ENCODE measurements around the gene KRT4. TPM values are rescaled to one million over a fixed set of nuclear protein-coding genes. Genes with fewer than 3 reads are reported as not detected.

Gene KRT4
- total RNA-seq, 1 donor from 2014 or later, result not detected

GRCh38 chr12:52832451-52832850 lies 18.5 kb upstream of the KRT4 start:
- Histone ChIP-seq H3F3A (ENCODE audit: low read depth) (no peaks in the 10 kb centered on the region), H4K20me1 (ENCODE audit: low read depth) (no peaks in the 10 kb centered on the region), H3K4me2 (no peak overlapping the region), H2AFZ (replicated peaks) (no peak overlapping the region), H3K27ac (no peak overlapping the region), H3K9me3 (ENCODE audit: low read depth) (no peaks in the 10 kb centered on the region), H3K27me3 (no peaks in the 10 kb centered on the region), H3K9ac (no peak overlapping the region), H3K79me2 (ENCODE audit: low read depth) (no peaks in the 10 kb centered on the region), H3K36me3 (no peaks in the 10 kb centered on the region), H3K4me3 (no peak overlapping the region), H3K4me1 (no peaks in the 10 kb centered on the region)
- no peak overlapping the region for H3K27ac Mint-ChIP-seq
- H3K4me1 Mint-ChIP-seq, result peaks cover 18% of the 10 kb centered on the region
- TF ChIP-seq EZH2phosphoT487 (IDR thresholded peaks at IDR 0.05), result no peak
- TF ChIP-seq, protein P1, sequence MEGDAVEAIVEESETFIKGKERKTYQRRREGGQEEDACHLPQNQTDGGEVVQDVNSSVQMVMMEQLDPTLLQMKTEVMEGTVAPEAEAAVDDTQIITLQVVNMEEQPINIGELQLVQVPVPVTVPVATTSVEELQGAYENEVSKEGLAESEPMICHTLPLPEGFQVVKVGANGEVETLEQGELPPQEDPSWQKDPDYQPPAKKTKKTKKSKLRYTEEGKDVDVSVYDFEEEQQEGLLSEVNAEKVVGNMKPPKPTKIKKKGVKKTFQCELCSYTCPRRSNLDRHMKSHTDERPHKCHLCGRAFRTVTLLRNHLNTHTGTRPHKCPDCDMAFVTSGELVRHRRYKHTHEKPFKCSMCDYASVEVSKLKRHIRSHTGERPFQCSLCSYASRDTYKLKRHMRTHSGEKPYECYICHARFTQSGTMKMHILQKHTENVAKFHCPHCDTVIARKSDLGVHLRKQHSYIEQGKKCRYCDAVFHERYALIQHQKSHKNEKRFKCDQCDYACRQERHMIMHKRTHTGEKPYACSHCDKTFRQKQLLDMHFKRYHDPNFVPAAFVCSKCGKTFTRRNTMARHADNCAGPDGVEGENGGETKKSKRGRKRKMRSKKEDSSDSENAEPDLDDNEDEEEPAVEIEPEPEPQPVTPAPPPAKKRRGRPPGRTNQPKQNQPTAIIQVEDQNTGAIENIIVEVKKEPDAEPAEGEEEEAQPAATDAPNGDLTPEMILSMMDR (IDR thresholded peaks at IDR 0.05), result no peak
- TF ChIP-seq EZH2 (IDR thresholded peaks at IDR 0.05), result no peak
- no peaks in the 10 kb centered on the region for H3K36me3 Mint-ChIP-seq
- H3K9me3 Mint-ChIP-seq, result no peaks in the 10 kb centered on the region
- H3K4me3 Mint-ChIP-seq, result no peak overlapping the region
- H3K27me3 Mint-ChIP-seq (ENCODE audit: insufficient read depth, low read depth), result peaks cover 7% of the 10 kb centered on the region
- no peak for DNase-seq (ENCODE audit: low spot score)

- Mint-ChIP-seq H3K27ac (no peak overlapping the region), H3K27me3 (ENCODE audit: insufficient read depth, low read depth) (peaks cover 2% of the 10 kb centered on the region), H3K4me3 (no peak overlapping the region), H3K4me1 (peaks cover 8% of the 10 kb centered on the region), H3K36me3 (no peaks in the 10 kb centered on the region), H3K9me3 (no peaks in the 10 kb centered on the region)
- H3K27me3 ChIP-seq, result no peaks in the 10 kb centered on the region
- TF ChIP-seq, protein P1 (IDR thresholded peaks at IDR 0.05), result no peak
- TF ChIP-seq EZH2 (IDR thresholded peaks at IDR 0.05) (no peak), EZH2phosphoT487 (IDR thresholded peaks at IDR 0.05) (no peak)
- H3K4me3 ChIP-seq, result no peak overlapping the region
- no peaks in the 10 kb centered on the region for H4K20me1 ChIP-seq (ENCODE audit: low read depth)
- no peaks in the 10 kb centered on the region for H3F3A ChIP-seq (ENCODE audit: low read depth)
- no peaks in the 10 kb centered on the region for H3K79me2 ChIP-seq (ENCODE audit: low read depth)
- DNase-seq (ENCODE audit: low spot score), result no peak
- no peak overlapping the region for H3K4me2 ChIP-seq
- no peaks in the 10 kb centered on the region for H3K36me3 ChIP-seq
- no peaks in the 10 kb centered on the region for H3K9me3 ChIP-seq (ENCODE audit: low read depth)
- no peak overlapping the region for H2AFZ ChIP-seq (replicated peaks)
- H3K9ac ChIP-seq, result no peak overlapping the region
- H3K4me1 ChIP-seq, result no peaks in the 10 kb centered on the region
- no peak overlapping the region for H3K27ac ChIP-seq
Observed at GRCh38 chr12:52831251-52831650, 17.3 kb upstream of the KRT4 start.

DNA sequence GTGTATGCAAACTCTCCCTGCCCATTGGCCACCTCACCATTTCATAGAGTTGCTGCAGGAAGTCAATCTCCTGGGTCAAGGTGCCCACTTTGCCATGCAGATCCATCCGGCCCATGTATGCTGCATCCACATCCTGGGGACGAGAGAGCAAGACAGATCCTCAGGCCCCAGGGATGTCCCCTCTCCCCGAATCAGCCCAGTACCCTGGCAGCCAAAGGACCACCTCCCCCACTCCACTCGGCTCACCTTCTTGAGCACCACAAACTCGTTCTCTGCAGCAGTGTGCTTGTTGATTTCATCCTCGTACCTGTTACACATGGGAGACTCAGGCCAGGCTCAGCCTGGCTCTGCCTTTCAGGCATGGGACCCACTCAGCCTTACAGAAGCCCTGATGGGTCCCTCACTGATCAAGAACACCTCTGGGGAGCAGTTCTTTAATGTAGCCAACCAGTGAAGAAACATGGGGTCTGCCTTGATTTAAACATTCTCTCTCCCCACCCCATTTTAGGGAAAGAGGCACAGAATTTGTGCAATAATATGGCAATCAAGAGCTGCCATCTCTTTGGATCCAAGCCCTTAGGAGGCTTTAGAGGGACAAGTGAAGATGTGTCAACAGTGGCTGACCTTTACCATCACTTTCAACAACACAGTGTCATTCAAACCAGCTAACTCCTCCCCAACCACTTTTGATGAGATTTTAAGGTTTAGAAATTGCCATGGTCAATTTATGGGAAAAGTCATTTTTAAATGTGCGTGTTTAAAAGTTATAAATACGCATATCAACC lies 16.3 kb upstream of the KRT4 start:
- Histone ChIP-seq H3K9ac (no peak overlapping the region), H3K4me3 (no peak overlapping the region)

More for the DNA sequence above, 16.3 kb upstream of the KRT4 start:
- no peaks in the 10 kb centered on the region for H3K9me3 ChIP-seq (ENCODE audit: low read depth)
- H3K4me2 ChIP-seq, result no peak overlapping the region
- H2AFZ ChIP-seq (replicated peaks), result no peak overlapping the region
- Mint-ChIP-seq H3K4me3 (no peak overlapping the region), H3K9me3 (no peaks in the 10 kb centered on the region), H3K27me3 (ENCODE audit: insufficient read depth, low read depth) (peaks cover 3% of the 10 kb centered on the region), H3K27ac (no peak overlapping the region), H3K36me3 (no peaks in the 10 kb centered on the region), H3K4me1 (peaks cover 7% of the 10 kb centered on the region)
- no peak overlapping the region for H3K27ac ChIP-seq
- no peaks in the 10 kb centered on the region for H3F3A ChIP-seq (ENCODE audit: low read depth)
- no peaks in the 10 kb centered on the region for H3K36me3 ChIP-seq
- no peaks in the 10 kb centered on the region for H3K27me3 ChIP-seq
- no peaks in the 10 kb centered on the region for H4K20me1 ChIP-seq (ENCODE audit: low read depth)
- no peaks in the 10 kb centered on the region for H3K4me1 ChIP-seq
- TF ChIP-seq, protein P1 (IDR thresholded peaks at IDR 0.05), result no peak
- TF ChIP-seq EZH2 (IDR thresholded peaks at IDR 0.05), result no peak
- TF ChIP-seq EZH2phosphoT487 (IDR thresholded peaks at IDR 0.05), result no peak
- DNase-seq (ENCODE audit: low spot score), result no peak
- no peaks in the 10 kb centered on the region for H3K79me2 ChIP-seq (ENCODE audit: low read depth)

Measured in neural progenitor cell (in vitro differentiated cells).